BLaER1 (cell line): ENCODE data around the gene COL4A3.

Source experiments
- H3K27ac ChIP-seq: shearing (Covaris generic); formaldehyde crosslinking; 2 replicates; pipeline ENCODE4 v1.8.1; 2022
- H3K27me3 ChIP-seq: shearing (Covaris generic); formaldehyde crosslinking; 2 replicates; pipeline ENCODE4 v1.8.1; 2022
- H3K36me3 ChIP-seq: shearing (Covaris generic); formaldehyde crosslinking; 2 replicates; pipeline ENCODE4 v1.8.1; 2022
- H3K4me1 ChIP-seq: shearing (Covaris generic); formaldehyde crosslinking; 2 replicates; pipeline ENCODE4 v1.8.1; 2022
- H3K4me2 ChIP-seq: shearing (Covaris generic); formaldehyde crosslinking; 2 replicates; pipeline ENCODE4 v1.8.1; 2022
- H3K4me3 ChIP-seq: shearing (Covaris generic); formaldehyde crosslinking; 2 replicates; pipeline ENCODE4 v1.8.1; 2022
- H3K9ac ChIP-seq: shearing (Covaris generic); formaldehyde crosslinking; 2 replicates; pipeline ENCODE4 v1.8.1; 2022
- H3K9me3 ChIP-seq: shearing (Covaris generic); formaldehyde crosslinking; 2 replicates; pipeline ENCODE4 v1.8.1; 2022
- H4K20me1 ChIP-seq: shearing (Covaris generic); formaldehyde crosslinking; 2 replicates; pipeline ENCODE4 v1.8.1; 2022
- Cebpa-rat ChIP-seq: shearing (Covaris generic); IDR thresholded peaks from 2 replicates; pipeline ENCODE4 v1.8.1; 2022

COL4A3 gene

GRCh38 chr2:227260041-227260440, 95.6 kb downstream of the COL4A3 start:
- Histone ChIP-seq H3K36me3 (no peaks in the 10 kb centered on the region), H3K27ac (no peak overlapping the region), H4K20me1 (no peaks in the 10 kb centered on the region), H3K9ac (no peak overlapping the region), H3K9me3 (no peaks in the 10 kb centered on the region), H3K4me1 (0 out of 2 replicates have a peak, but pooled peaks cover 5% of the 10 kb centered on the region), H3K4me2 (no peak overlapping the region), H3K4me3 (no peak overlapping the region), H3K27me3 (no peaks in the 10 kb centered on the region)
- no peak for TF ChIP-seq Cebpa-rat

- no peaks in the 10 kb centered on the region for H3K36me3 ChIP-seq
- H3K4me3 ChIP-seq = no peak overlapping the region
- no peaks in the 10 kb centered on the region for H4K20me1 ChIP-seq
- H3K27ac ChIP-seq = no peak overlapping the region
- no peak for TF ChIP-seq Cebpa-rat
- H3K4me1 ChIP-seq = no peaks in the 10 kb centered on the region
- H3K27me3 ChIP-seq = no peaks in the 10 kb centered on the region
- H3K9me3 ChIP-seq = no peaks in the 10 kb centered on the region
- H3K9ac ChIP-seq = no peak overlapping the region
- no peak overlapping the region for H3K4me2 ChIP-seq
Measured at GRCh38 chr2:227267410-227268115, 103.1 kb downstream of the COL4A3 start.

GRCh38 chr2:227280895-227281294, 116.5 kb downstream of the COL4A3 start:
- Histone ChIP-seq H3K9ac (no peak overlapping the region), H4K20me1 (no peaks in the 10 kb centered on the region), H3K36me3 (no peaks in the 10 kb centered on the region), H3K4me1 (no peaks in the 10 kb centered on the region), H3K27me3 (no peaks in the 10 kb centered on the region), H3K4me3 (no peak overlapping the region), H3K4me2 (no peak overlapping the region), H3K9me3 (no peaks in the 10 kb centered on the region), H3K27ac (no peak overlapping the region)
- TF ChIP-seq Cebpa-rat = no peak

- no peaks in the 10 kb centered on the region for H3K4me1 ChIP-seq
- no peaks in the 10 kb centered on the region for H3K36me3 ChIP-seq
- no peak overlapping the region for H3K4me2 ChIP-seq
- H3K9ac ChIP-seq = no peak overlapping the region
- no peaks in the 10 kb centered on the region for H4K20me1 ChIP-seq
- H3K27ac ChIP-seq = no peak overlapping the region
- no peak overlapping the region for H3K4me3 ChIP-seq
- no peak for TF ChIP-seq Cebpa-rat
- no peaks in the 10 kb centered on the region for H3K27me3 ChIP-seq
- H3K9me3 ChIP-seq = no peaks in the 10 kb centered on the region
Measured at GRCh38 chr2:227285741-227286236, 121.4 kb downstream of the COL4A3 start.

- H3K4me3 ChIP-seq = no peak overlapping the region
- H3K4me2 ChIP-seq = no peak overlapping the region
- no peaks in the 10 kb centered on the region for H3K27me3 ChIP-seq
- H4K20me1 ChIP-seq = no peaks in the 10 kb centered on the region
- H3K9me3 ChIP-seq = no peaks in the 10 kb centered on the region
- no peak overlapping the region for H3K9ac ChIP-seq
- no peak overlapping the region for H3K27ac ChIP-seq
- no peaks in the 10 kb centered on the region for H3K4me1 ChIP-seq
- TF ChIP-seq Cebpa-rat = no peak
- H3K36me3 ChIP-seq = no peaks in the 10 kb centered on the region
Measured at GRCh38 chr2:227287771-227288170, 123.3 kb downstream of the COL4A3 start.

- no peaks in the 10 kb centered on the region for H3K4me1 ChIP-seq
- H3K27me3 ChIP-seq = no peaks in the 10 kb centered on the region
- no peak overlapping the region for H3K9ac ChIP-seq
- H3K27ac ChIP-seq = no peak overlapping the region
- H4K20me1 ChIP-seq = no peaks in the 10 kb centered on the region
- H3K9me3 ChIP-seq = no peaks in the 10 kb centered on the region
- H3K4me3 ChIP-seq = no peak overlapping the region
- H3K36me3 ChIP-seq = no peaks in the 10 kb centered on the region
- no peak overlapping the region for H3K4me2 ChIP-seq
- no peak for TF ChIP-seq Cebpa-rat
Measured at GRCh38 chr2:227292314-227292713, 127.9 kb downstream of the COL4A3 start.

DNA sequence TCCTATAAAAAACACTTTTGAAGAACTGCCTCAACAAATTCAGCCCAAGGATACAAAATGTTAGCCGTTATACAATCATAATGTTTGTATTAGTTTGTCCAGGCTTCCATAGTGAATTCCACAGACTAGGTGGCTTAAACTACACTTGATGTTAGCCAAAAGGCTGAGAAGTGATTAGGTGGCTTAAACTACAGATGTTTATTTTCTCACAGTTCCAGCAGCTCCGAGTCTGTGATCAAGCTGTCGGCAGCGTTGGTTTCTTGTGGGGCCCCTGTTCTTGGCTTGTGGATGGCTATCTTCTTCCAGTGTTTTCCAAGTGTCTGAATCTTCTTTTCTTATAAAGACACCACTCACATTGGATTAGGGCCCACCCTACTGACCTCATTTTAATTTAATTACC, 129.1 kb downstream of the COL4A3 start:
- no peaks in the 10 kb centered on the region for H3K4me1 ChIP-seq
- no peak overlapping the region for H3K4me2 ChIP-seq
- H3K4me3 ChIP-seq = no peak overlapping the region
- H3K27ac ChIP-seq = no peak overlapping the region
- no peak overlapping the region for H3K9ac ChIP-seq
- H4K20me1 ChIP-seq = no peaks in the 10 kb centered on the region
- no peaks in the 10 kb centered on the region for H3K36me3 ChIP-seq
- no peaks in the 10 kb centered on the region for H3K9me3 ChIP-seq
- no peak for TF ChIP-seq Cebpa-rat
- no peaks in the 10 kb centered on the region for H3K27me3 ChIP-seq

- Histone ChIP-seq H3K4me2 (no peak overlapping the region), H4K20me1 (no peaks in the 10 kb centered on the region), H3K36me3 (0 out of 2 replicates have a peak, but pooled peaks cover 6% of the 10 kb centered on the region), H3K9me3 (no peaks in the 10 kb centered on the region), H3K9ac (no peak overlapping the region), H3K27ac (no peak overlapping the region), H3K4me3 (no peak overlapping the region), H3K27me3 (no peaks in the 10 kb centered on the region), H3K4me1 (no peaks in the 10 kb centered on the region)
- TF ChIP-seq Cebpa-rat = no peak
Measured at GRCh38 chr2:227295806-227296205, 131.4 kb downstream of the COL4A3 start.

DNA sequence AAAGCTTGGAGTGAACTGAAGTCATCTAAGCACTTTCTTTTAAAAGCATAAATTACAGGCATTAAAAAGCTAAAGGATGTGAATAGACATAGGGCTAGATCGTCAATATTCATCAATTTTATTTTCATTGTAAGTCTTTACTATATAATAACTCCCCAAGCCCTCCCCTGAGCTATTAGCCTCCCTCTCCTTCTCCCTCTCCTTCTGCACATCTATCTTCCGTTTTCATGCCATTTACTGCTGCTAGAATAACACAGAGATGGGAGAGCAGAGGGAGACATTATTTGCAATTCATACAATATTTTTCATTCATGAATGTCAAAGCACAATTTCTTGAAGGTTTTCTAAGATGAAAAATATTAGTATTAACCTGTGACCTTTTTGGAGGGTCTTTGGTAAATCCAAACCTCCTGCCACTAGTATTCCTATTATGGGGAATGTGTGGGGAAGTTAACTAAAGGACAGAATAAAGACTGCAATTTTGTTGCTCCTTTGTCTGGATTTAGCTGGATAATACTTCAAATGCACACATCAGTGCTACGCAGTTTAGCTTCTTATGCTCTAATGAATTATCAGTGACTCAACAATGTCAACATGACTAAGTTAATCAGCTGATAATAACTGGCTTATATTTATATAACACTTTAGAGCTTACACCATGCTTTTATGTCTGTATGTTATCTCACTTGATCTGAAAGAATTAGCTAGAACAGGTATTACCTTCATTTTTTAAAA, 132.4 kb downstream of the COL4A3 start:
- no peaks in the 10 kb centered on the region for H3K9me3 ChIP-seq
- no peak overlapping the region for H3K27ac ChIP-seq
- H3K27me3 ChIP-seq = no peaks in the 10 kb centered on the region
- TF ChIP-seq Cebpa-rat = no peak
- no peaks in the 10 kb centered on the region for H4K20me1 ChIP-seq
- H3K4me2 ChIP-seq = no peak overlapping the region
- no peak overlapping the region for H3K4me3 ChIP-seq
- 0 out of 2 replicates have a peak, but pooled peaks cover 10% of the 10 kb centered on the region for H3K36me3 ChIP-seq
- no peak overlapping the region for H3K9ac ChIP-seq
- H3K4me1 ChIP-seq = no peaks in the 10 kb centered on the region

DNA sequence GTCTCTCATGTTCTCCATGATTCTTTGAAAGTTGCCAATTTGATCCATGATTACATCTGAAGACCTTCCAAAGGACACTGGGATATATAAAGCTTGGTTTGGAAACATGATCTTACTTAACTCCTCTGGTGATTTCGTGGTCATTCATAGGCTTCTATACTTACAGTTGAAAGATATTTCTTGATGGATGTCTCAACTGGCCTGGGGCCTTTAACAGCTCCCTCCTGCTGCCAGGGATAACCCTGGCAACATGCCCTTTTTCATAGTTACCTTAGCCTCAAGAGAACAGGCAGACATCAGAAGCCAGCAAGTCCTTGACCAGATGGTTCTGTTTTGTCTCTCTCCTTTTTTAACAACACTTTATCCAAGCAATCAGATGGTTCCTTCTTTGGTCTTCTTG, 137.1 kb downstream of the COL4A3 start:
- H3K27me3 ChIP-seq = no peaks in the 10 kb centered on the region
- no peak for TF ChIP-seq Cebpa-rat
- no peak overlapping the region for H3K4me2 ChIP-seq
- peaks cover 10% of the 10 kb centered on the region; the same call in 1 of the 2 replicates for H3K36me3 ChIP-seq
- H4K20me1 ChIP-seq = no peaks in the 10 kb centered on the region
- no peak overlapping the region for H3K27ac ChIP-seq
- no peaks in the 10 kb centered on the region for H3K4me1 ChIP-seq
- no peak overlapping the region for H3K4me3 ChIP-seq
- no peaks in the 10 kb centered on the region for H3K9me3 ChIP-seq
- no peak overlapping the region for H3K9ac ChIP-seq
